HG03432 (cell line): ENCODE data around the gene AGAP3.

Experiments used
- ATAC-seq: cut with Tn5 transposase; IDR thresholded peaks from one replicate; pipeline ENCODE4 v1.9.1; 2021; ENCODE audit warnings: mild to moderate bottlenecking, moderate library complexity; ENCODE audit not compliant: unreplicated experiment

AGAP3 gene

GRCh38 chr7:151057989-151058780 is 28.1 kb upstream of the AGAP3 start:
- peak; percentile 89 for ATAC-seq

- no peak for ATAC-seq
These were observed 27.4 kb upstream of the AGAP3 start for GRCh38 chr7:151058781-151059366.

- peak; percentile 36 for ATAC-seq
These were observed 26.7 kb upstream of the AGAP3 start, which contains the start of gene SLC4A2 for GRCh38 chr7:151059367-151060112. TSS of gene SLC4A2 (plus strand) at chr7:151059589. CDS start at chr7:151061988, 2,399 bp downstream.

- ATAC-seq, result no peak
These were observed 26.2 kb upstream of the AGAP3 start for GRCh38 chr7:151060113-151060415.

- ATAC-seq, result no peak
These were observed 25.7 kb upstream of the AGAP3 start for GRCh38 chr7:151060416-151061212.

- no peak for ATAC-seq
These were observed 24.8 kb upstream of the AGAP3 start for GRCh38 chr7:151061213-151062110.

- ATAC-seq, result no peak
These were observed 24.2 kb upstream of the AGAP3 start for GRCh38 chr7:151062111-151062398.

GRCh38 chr7:151062399-151063211 is 23.7 kb upstream of the AGAP3 start:
- ATAC-seq, result no peak

GRCh38 chr7:151063212-151063561 is 23.1 kb upstream of the AGAP3 start:
- ATAC-seq, result no peak

- ATAC-seq, result no peak
These were observed 21.8 kb upstream of the AGAP3 start for GRCh38 chr7:151064454-151064853.

- no peak for ATAC-seq
These were observed 21.3 kb upstream of the AGAP3 start for GRCh38 chr7:151064993-151065392.

- ATAC-seq, result no peak
These were observed 20.8 kb upstream of the AGAP3 start for GRCh38 chr7:151065516-151065915.

GRCh38 chr7:151066273-151066974 is 19.9 kb upstream of the AGAP3 start:
- no peak for ATAC-seq

GRCh38 chr7:151068069-151068773 is 18.1 kb upstream of the AGAP3 start:
- ATAC-seq, result no peak

GRCh38 chr7:151069841-151070573 is 16.3 kb upstream of the AGAP3 start:
- ATAC-seq, result no peak

GRCh38 chr7:151070574-151070960 is 15.7 kb upstream of the AGAP3 start:
- no peak for ATAC-seq

GRCh38 chr7:151071032-151071866 is 15.0 kb upstream of the AGAP3 start:
- ATAC-seq, result no peak
